GM19351 (cell line): Measurements from ENCODE around the gene ZDHHC7.
"Not testable (repeated sequence)": the region's sequence is repeated elsewhere in the genome, so short reads cannot be mapped to it uniquely, and the experiment has no call there.

Source experiments
- ATAC-seq: cut with Tn5 transposase; IDR thresholded peaks from one replicate; pipeline ENCODE4 v1.9.1; 2021; ENCODE audit warnings: mild to moderate bottlenecking, moderate library complexity; ENCODE audit not compliant: unreplicated experiment

ZDHHC7 gene

DNA sequence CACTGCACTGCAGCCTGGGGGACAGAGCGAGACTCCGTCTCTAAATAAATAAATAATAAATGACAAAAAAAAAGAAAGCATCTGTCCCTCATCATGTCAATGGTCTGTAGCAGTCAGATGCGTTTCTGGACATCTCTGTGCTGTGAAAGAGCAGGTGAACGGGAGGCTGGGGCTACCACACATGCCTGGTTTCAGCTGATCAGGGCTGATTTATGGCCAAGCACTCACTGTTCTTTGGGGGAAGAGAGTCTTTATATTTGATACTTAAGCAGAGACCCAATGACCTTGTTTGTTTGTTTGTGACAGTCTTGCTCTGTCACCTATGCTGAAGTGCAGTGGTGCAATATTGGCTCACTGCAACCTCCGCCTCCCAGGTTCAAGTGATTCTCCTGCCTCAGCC is 33.7 kb upstream of the ZDHHC7 start:
- ATAC-seq, result no peak

DNA sequence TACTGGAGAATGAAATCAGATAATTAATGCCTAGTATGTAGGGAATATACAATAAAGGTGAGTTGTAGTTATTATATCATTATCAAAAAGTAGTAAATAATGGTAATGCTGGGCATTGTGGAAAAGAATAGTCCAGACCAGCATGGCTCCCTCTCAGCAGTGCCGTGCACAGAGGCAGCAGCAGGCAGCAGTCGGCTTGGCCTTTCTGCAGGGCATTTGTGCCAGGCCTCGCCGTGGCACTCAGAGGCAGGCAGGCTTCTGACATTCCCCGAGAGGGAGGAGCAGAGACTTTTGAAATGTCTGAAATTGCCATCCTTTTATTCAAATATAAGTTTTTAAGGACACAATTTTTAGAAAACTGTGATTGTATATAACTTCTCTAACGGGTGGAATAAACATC is 31.3 kb upstream of the ZDHHC7 start:
- ATAC-seq, result no peak

DNA sequence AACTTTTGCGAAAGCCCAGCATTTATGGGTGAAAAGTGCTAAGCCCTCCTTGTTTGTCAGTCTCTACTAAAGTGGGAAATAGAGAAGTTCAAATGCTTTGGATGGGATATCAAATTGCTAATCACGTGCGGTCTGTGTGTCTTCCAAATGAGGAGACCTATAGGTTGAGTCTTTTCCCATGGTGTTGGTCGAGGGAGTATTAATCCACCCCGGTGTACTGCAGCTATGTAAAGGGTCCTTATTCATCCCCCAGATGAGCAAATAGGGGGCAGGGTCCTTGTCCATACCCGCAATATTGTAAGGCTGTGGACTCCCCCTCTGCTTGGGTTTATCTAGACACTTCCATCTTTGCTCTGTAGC is 30.8 kb upstream of the ZDHHC7 start:
- ATAC-seq, result no peak

DNA sequence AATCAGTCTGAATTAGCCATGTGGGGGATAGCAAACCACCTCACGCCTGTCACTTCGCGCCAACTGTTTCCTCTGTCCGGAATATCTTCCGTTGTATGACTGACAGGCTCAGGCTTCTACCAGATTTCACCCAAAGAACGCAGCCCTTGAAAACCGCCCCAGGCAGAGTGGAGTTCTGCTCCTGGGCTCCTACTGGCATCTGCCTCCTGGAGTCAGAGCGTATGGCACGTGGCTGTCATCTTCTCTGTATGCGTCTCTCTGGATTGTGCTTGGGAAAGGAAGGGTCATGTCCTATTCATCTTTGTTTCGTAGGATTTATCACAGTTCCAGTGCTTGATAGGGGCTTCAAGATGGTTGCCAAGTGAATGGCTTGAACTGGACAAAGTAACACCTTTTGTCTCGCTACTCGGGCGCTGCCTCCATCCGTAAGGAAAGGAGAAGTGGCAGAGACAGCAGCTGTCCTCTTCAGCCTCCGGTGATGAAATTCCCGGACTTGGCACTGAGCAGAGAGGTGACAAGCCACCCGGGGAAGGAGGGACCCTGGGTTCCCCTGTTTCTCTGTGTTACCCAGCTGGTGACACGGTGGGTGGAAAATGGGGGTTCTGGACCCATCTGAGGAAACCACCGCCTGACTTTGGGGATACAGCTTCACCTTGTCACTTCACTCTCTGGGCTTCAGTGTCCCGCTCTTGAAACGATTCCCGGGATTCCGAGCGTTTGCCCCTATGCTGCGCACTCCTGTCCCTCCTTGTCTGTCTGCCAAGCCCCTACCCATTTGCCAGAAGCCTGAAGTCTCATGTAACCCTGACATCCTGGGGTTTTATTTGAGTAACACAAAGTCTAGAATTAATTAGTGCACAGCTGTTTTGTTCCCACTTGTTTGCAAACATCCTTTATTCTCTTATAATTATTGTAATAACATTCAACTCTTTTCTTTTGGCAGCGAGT is 30.2 kb upstream of the ZDHHC7 start:
- no peak for ATAC-seq

DNA sequence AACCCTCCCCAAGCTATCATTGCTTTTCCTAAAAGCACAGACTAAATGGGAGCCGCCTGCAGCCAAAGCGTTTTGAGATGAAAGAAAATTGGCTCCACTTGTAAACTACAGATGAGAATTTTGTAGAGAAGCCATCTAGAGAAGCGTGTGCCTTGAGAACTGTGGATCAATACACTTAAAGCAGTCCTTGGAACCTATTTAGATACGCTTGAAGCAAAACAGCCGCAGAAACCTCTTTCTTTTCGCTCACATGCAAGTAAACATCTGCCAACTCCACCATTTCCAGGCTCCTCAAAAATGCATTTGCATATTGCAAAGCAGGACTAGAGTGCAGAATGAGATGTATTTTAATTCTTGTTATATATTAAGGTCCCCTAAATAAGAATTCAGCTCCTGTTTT is 29.4 kb upstream of the ZDHHC7 start:
- no peak for ATAC-seq

DNA sequence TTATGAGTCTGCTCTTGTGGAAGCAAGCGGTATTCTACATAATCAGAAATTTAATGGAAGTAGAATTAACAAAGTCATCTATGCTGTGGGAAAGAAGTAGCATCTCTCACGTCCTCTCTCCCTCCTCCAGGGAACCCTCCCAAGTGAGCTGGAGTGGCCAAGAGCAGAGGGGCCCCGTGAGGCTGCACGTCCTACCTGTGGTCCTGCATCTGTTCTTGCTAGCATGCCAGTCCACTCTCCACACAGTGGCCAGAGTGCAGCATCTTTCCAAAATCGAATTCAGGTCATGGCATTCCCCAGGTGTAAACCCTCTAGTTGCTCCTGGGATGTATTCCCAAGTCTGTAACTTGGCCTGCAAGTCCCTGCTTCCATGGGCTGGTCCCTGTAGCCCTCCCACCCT is 26.4 kb upstream of the ZDHHC7 start:
- ATAC-seq, result no peak

DNA sequence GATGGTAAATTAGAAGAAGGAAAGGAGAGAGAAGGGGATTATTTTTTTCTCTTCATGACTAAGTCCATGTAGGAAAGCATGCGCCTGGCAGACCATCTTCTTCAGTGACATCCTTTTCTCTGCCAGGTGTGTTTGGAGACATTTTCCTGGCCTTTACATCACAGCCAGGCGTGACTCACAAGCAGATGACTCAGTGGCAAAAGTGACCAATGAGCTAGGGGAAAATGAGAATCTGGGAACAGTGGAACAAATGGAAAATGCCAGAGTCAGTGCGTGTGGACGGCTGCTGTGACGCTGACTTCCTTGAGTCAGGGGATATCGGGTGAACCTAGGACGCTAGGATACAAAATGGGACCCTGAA is 25.7 kb upstream of the ZDHHC7 start:
- ATAC-seq, result no peak

DNA sequence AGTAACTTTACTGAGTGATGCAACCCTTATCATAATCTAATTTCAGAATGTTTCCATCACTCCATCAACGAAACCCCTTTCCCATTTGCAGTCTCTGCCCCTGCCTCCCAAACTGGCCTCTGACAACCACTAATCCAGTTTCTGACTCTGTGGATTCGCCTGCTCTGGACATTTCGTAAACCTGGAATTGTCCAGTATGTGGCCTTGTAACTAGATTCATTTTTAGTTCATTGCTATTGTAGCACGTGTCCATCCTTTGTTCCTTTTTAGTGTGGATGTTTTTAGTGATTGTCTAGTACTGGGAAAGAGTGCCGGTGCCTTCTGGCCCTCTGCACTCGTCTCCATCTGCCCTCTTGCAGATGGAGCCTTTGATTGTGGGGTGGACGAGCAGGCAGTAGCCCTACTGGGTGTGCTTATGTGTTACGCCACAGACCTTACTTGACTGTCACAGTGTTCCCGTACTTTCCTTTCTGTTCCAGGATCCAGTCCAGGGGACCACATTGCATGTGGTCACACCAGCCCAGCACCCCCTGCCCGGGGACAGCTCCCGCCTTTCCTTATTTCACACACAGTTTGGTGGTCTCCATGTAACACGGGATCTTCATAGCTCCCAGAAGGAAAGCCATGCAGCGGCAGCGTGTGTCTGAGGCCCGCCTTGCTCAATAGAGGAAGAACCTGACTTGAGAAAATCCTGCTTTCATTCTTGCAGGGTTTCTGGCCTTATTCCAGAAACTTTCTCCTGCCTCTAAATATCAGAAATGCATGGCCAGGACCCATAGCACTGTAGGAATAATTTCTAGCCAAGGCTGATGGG is 25.1 kb upstream of the ZDHHC7 start:
- ATAC-seq, result no peak

DNA sequence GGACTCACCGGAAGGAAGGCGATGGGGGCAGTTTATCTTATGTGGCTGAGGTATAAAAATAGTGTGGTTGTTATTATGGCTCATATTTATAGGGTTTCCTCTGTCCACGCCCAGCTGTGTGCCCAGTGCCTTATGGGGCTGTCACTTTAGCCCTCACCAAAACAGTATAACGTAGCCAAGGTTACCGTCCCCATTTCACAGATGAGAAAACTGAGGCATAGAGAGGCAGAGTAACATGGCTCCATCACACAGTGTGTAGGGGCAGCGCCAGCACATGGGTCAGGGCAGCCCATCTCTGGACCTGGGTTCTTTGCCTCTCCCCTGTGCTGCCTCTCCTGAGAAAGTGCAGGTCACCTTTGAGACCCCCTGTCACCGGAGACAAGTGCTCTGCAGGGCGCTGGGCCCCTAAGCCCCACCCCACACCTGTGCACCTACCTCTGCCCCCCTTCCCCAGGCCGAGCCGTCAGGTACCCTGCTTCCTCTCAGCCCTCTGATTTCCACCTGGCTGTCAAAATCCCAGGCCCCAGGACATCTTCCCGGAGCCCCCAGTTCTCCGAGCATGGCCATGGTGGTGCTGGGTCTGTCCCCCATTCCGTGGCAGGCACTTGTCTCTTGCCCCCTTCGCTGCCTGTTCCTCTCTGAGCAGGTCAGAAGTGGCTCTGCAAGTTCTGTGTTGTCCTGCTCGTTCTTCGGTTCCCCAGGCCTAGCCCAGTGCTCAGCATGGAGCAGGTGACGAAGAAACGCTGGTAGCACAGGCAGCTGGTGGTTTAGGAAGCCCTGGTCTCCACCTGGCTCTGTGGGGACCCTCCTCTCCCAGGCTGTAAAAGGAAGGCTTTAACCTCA is 23.5 kb upstream of the ZDHHC7 start:
- ATAC-seq, result no peak

DNA sequence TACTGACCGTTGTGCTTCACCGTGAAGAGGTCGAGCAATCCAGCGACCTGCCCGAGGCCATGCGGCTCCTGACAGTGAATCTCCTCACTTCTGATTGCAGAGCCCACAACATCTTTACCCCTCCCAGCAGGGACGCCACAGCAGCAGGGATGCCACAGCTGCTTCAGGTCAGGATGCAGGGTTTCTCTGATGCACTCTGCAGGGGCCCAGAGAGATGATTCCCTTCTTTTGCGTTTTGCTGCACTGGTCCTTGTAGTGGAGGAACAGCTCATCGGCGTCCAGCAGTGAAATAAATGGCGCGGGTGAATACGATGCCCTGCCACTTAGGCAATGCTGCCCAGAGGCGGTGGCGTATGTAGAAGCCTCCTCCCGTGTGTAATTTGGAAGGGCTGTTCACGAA is 21.8 kb upstream of the ZDHHC7 start:
- no peak for ATAC-seq

DNA sequence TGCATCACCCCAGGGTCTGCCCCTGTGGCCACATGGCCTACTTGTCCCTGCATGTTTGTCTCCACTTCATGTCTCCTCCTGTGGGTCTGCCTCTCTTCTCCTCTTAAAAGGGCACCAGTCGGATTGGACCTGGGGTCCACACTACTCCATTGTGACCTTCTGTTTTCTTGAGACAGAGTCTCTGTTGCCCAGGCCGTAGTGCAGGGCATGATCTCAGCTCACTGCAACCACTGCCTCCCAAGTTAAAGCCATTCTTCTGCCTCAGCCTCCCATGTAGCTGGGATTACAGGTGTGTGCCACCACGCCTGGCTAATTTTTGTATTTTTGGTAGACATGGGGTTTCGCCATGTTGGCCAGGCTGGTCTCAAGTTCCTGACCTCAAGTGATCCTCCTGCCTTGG is 20.9 kb upstream of the ZDHHC7 start:
- ATAC-seq, result not testable (repeated sequence)

DNA sequence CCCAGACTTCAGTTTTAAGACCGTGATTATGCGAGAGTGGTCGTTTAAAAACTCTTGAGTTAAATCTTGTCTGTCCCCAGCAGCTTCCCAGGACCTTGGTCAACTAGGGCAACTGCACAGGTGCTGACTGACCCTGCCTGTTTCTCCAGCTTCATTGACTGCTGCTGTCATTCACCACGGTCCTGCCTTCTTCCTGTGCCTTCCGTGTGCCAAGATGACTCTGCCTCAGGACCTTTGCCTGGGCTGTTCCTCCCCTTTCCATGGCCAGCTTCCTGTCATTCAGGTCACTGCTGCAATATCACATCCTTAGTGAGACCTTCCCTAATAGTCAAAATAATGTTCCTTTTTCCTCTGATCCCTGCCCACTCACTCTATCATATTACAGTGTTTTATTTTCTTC is 20.1 kb upstream of the ZDHHC7 start:
- ATAC-seq, result no peak

DNA sequence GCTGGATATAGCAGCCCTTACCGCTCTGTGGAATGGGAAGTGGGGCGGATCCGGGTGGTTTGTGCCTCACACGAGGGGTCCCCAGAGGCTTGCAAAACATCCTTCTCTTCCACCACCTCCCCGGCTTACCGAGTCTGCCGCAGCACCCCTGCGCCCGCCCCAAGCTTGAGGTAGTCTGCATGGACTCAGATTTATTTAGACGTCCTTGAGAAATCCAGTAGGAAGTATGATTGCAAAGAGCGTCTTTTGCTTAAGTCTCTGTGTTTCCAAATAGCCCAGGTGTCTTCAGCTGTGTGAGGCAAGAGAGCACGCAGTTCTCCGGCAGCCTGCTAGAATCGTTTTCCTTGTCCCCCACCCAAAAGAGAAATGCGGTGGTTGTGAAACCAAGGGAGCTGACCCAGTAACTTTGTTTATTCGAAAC is 18.7 kb upstream of the ZDHHC7 start:
- ATAC-seq, result no peak

DNA sequence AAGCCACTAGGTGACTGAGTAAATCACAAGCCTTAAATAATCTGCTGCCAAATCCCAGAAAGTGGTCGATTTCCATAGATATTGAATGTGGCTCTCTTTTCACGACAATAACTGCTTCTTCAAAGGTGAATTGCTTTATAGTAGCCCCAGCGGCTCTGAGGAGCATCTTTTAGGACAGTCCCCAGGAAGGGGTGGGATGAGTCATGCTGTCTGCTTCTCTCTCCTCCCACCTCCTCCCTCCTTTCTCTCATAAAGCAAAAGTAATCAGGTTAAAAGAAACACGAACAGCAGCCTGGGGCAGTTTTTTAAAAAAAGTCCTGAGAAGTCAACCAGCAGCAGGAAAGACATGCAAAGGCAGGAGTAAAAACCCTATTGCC is 18.1 kb upstream of the ZDHHC7 start:
- ATAC-seq, result peak; percentile 43

DNA sequence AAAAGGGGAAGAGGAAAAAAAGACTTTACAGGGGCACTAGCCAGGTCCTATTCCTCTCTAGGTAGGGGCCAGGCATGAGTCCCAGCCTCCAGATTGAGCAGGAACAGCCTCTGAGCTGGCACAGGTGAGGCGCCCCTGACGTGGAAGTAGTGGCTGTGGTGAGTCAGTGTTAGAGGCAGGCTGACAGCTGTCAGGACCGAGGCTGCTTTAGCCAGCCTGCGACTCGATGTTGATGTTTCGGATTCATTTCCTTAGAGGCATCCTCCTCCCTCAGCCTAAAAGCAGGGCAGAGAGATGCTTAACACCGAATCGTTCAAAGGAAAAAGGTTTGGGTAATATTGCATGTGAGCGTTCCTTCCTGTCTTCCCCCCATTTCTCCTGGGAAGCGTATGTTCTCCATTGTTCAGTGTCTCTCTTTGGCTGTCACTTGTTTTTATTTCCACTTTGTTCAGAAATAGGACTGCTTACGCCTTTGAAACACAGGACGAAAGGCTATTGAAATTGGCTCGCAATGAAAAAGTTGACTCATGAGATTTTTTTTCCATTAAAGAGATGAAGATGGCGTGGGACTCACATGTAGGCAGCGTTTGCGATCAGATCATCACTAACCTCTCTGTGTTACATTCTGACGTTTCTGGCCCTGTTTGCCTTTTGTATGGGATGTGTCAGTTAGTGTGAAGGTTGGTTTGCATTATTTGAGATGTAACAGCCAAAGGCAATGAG is 17.5 kb upstream of the ZDHHC7 start:
- no peak for ATAC-seq

DNA sequence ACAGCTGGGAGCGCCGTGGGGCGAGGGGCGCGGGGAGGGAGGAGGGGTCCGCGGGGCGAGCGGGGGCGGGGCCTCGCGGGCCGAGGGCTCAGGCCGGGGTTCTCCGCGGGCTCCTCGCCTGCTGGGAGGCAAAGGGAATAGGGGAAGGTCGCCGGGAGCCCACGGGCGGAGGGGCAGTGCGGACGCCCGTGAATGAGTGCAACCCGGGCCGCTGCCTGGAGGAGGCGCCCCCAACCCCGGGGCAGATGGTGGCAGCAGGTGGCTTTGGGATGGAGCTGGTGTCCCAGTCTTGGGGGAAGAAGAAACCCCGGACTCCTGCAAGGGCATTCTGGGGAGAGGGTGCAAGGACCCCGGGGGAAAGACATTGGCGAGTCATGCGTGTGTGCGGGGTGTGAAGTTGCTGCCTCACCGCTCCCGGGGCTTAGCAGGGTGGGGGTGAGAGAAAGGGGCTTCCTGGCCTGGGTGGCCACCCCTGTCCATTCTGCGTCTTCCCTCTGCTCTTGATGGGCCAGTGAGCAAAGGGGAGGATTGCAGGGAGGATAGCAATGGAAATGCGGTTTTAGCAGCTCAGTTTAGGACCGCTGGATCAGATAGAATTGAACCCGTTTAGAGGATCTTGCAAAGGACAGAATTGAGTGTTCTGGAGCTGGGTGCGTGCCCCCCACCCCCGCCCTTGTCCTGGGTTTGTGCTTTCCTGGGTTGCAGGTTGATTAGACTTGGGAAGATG is 16.8 kb upstream of the ZDHHC7 start:
- ATAC-seq, result peak; percentile 17

DNA sequence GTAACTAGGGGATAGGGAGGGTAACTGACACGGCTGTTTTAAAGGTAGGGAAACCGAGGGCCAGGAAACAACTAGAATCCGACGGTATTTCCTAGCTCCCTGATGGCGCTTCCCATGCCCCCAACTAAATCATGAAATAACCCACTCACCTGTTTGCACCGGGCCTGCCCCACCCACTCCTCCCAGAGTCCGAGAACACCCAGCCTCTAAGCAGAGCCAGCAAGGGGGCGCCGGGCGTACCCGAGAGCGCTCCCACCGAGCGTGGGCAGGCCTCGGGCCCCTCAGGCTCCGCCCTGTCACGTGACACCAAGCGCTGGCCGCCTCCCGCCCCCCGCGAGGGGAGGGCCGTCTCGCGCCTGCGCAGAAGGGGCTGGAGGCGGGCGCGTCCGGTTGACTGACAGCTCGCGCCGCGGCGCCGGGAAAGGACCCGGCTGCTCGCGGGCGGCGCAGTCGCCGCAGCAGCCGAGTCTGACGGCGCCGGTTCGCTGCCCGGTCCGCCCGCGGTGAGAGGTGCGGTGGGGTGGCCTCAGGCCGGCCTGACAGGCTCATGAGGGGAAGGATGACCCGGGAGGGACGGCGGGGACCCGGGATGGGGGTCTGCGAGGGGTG is 16.1 kb upstream of the ZDHHC7 start, which contains the start of gene KIAA0513:
Gene KIAA0513 (plus strand): TSS at position 447 of the 609 bp plus-strand sequence. CDS start 39,277 bp downstream, outside the sequence.
- peak; percentile 80 for ATAC-seq

DNA sequence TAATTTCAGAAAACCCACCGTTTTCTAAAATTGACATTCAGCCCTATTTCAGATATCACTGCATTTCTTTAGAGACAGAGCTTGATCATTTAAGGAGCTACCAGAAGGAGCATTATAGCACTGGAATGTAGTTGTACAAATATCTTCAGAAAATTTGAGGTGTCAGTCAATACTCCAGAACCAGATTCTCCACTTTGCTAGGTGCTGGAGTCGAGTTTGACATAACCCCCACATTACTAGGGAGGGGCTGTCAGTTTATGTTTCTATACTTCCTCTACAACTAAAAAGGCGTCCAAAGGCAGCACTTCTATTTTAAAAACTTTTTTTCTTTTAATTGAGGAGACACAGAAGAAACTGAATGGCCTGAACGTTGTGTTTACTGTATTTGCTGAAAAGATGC is 15.4 kb upstream of the ZDHHC7 start:
- no peak for ATAC-seq
